MCF 10A (cell line): ENCODE data around the gene LILRB4. TPM values are rescaled to one million over a fixed set of nuclear protein-coding genes. Genes with fewer than 3 reads are reported as not detected.
A peak's percentile ranks its signal among the peaks of the same experiment; 100 is the strongest.

Experiments used
- BruUV-seq: library from RNA; stranded (reverse); fragments of 400-500 nt; replicated peaks from 2 replicates; lab custom pipeline; 2021; lab: Mats Ljungman, UMichigan
- CTCF ChIA-PET: fragments of 300-600 bp; sonication (Branson Sonifier 250); formaldehyde crosslinking; extraction: SDS; loops from one replicate; lab custom pipeline; 2021; ENCODE audit warnings: antibody characterized with exemption, inconsistent platforms; lab: Yijun Ruan, JAX
- POLR2A ChIA-PET: fragments of 300-600, 350-650 bp; sonication (Branson Sonifier 250); formaldehyde crosslinking; extraction: SDS; loops from one replicate; lab custom pipeline; 2020; ENCODE audit warnings: antibody characterized with exemption, inconsistent platforms; lab: Yijun Ruan, JAX
- DNase-seq: peaks from one replicate; pipeline ENCODE4 v3.0.0-alpha.2; 2018; ENCODE audit not compliant: unreplicated experiment
- H3K27ac Mint-ChIP-seq: one replicate; pipeline ENCODE4 v1.8.0; 2022; ENCODE audit warnings: mild to moderate bottlenecking, low read depth, mixed read lengths; ENCODE audit not compliant: unreplicated experiment
- H3K27me3 Mint-ChIP-seq: one replicate; pipeline ENCODE4 v1.8.0; 2022; ENCODE audit warnings: mixed read lengths; ENCODE audit not compliant: insufficient read depth, unreplicated experiment
- H3K36me3 Mint-ChIP-seq: one replicate; pipeline ENCODE4 v1.8.0; 2022; ENCODE audit warnings: mild to moderate bottlenecking, moderate library complexity, mixed read lengths; ENCODE audit not compliant: insufficient read depth, unreplicated experiment
- H3K4me1 Mint-ChIP-seq: one replicate; pipeline ENCODE4 v1.8.0; 2022; ENCODE audit warnings: mixed read lengths; ENCODE audit not compliant: insufficient read depth, unreplicated experiment
- H3K4me3 Mint-ChIP-seq: one replicate; pipeline ENCODE4 v1.8.0; 2022; ENCODE audit warnings: mild to moderate bottlenecking, moderate library complexity, mixed read lengths; ENCODE audit not compliant: unreplicated experiment
- H3K9me3 Mint-ChIP-seq: one replicate; pipeline ENCODE4 v1.8.0; 2022; ENCODE audit warnings: mixed read lengths; ENCODE audit not compliant: unreplicated experiment
- CTCF ChIP-seq: fragments of 200-600 bp; IDR thresholded peaks from one replicate; pipeline ENCODE4 v1.8.0; 2022; ENCODE audit warnings: antibody characterized with exemption, mild to moderate bottlenecking; ENCODE audit not compliant: unreplicated experiment
- intact Hi-C: fragments of 100-400 bp; cut with micrococcal nuclease; formaldehyde crosslinking; loops from 2 replicates; pipeline ENCODE4 v1.14.1; 2022
- total RNA-seq: library from RNA; stranded (reverse); gene quantifications from 2 replicates; pipeline ENCODE4 v1.2.3, GENCODE V29; 2022

The LILRB4 gene
- total RNA-seq, 1 experiment from 2014 or later = not detected

GRCh38 chr19:54648129-54648528 lies 14.7 kb upstream of the LILRB4 start:
- H3K4me1 Mint-ChIP-seq = no peaks in the 10 kb centered on the region
- DNase-seq = no peak
- H3K9me3 Mint-ChIP-seq = no peaks in the 10 kb centered on the region
- H3K4me3 Mint-ChIP-seq = no peak overlapping the region
- H3K27ac Mint-ChIP-seq = no peak overlapping the region
- no peaks in the 10 kb centered on the region for H3K27me3 Mint-ChIP-seq
- BruUV-seq = no TSS peak
- intact Hi-C loops = no loop called here
- ChIA-PET POLR2A (no interaction called here), CTCF (interaction anchor here (1.2 to 1.3 kb wide), 2 partner anchors 24 to 26 kb away, joined by 3 to 5 read pairs; no protein-coding TSS in a partner anchor)
- TF ChIP-seq CTCF = no peak
- no peaks in the 10 kb centered on the region for H3K36me3 Mint-ChIP-seq

GRCh38 chr19:54650108-54650655 lies 12.6 kb upstream of the LILRB4 start:
- Mint-ChIP-seq H3K27me3 (no peaks in the 10 kb centered on the region), H3K9me3 (no peaks in the 10 kb centered on the region), H3K4me1 (no peaks in the 10 kb centered on the region), H3K27ac (no peak overlapping the region), H3K4me3 (no peak overlapping the region), H3K36me3 (no peaks in the 10 kb centered on the region)
- no peak for TF ChIP-seq CTCF
- no peak for DNase-seq
- ChIA-PET POLR2A (no interaction called here), CTCF (interaction anchor here (0.6 to 1.4 kb wide), 3 partner anchors 23 to 169 kb away, joined by 3 to 5 read pairs (median 3); no protein-coding TSS in a partner anchor)
- BruUV-seq = no TSS peak
- intact Hi-C loops = no loop called here

DNA sequence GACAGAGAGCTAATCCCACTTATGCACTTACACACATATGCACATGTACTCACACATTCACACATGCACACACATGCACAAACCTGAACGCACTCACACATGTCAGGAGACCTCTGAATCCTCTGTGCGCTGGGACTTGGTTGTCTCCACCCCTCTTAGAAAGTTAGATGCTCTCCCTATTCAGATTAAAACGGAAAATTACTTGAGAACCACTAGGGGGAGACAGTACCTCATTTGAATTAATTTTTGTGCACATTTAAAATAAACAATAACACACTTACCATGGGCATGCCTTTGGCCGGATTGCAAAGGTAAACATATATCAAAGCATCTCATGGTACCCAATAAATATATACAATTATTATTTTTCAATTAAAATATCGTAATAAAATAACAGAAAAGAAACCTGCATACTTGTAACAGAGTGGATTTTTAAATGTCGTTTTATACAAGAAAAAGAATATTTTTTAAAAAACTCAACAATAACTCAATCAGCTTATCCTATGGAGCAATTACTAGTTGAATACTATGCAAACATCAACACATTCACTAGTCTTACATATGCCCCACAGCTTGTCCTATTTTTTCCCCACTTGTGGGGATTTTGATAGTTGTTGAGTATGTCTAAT lies 9.5 kb upstream of the LILRB4 start:
- H3K9me3 Mint-ChIP-seq = peaks cover 8% of the 10 kb centered on the region
- ChIA-PET POLR2A (no interaction called here), CTCF (interaction anchor here (0.6 to 4.8 kb wide), 30 partner anchors 10 to 482 kb away, joined by 3 to 84 read pairs (median 4); partner anchors contain the start of gene LILRB4)

More for the DNA sequence above, 9.5 kb upstream of the LILRB4 start:
- BruUV-seq = no TSS peak
- TF ChIP-seq CTCF = peak; percentile 38
- Mint-ChIP-seq H3K27ac (no peak overlapping the region), H3K4me1 (no peaks in the 10 kb centered on the region), H3K4me3 (no peak overlapping the region), H3K27me3 (no peaks in the 10 kb centered on the region), H3K36me3 (no peaks in the 10 kb centered on the region)
- intact Hi-C loops = no loop called here
- peak; percentile 53 for DNase-seq
